ENCODE data around the gene CLCNKA. TPM values are rescaled to one million over a fixed set of nuclear protein-coding genes. Genes with fewer than 3 reads are reported as not detected.
A peak's percentile ranks its signal among the peaks of the same experiment; 100 is the strongest.

CLCNKA gene
- total RNA-seq, 1 donor from 2014 or later: 0.19 TPM

- no peak for DNase-seq (ENCODE audit: missing footprints)
- intact Hi-C loops (cut with DNase I): no loop called here
- no peak for ATAC-seq
Observed at GRCh38 chr1:16067933-16068332, 46.1 kb downstream of the CLCNKA start.

- ATAC-seq (peak; percentile 82), DNase-seq (ENCODE audit: missing footprints) (peak; percentile 82)
- intact Hi-C loops (cut with DNase I): no loop called here
Observed at GRCh38 chr1:16068356-16069270, 46.8 kb downstream of the CLCNKA start.

- DNase-seq (ENCODE audit: missing footprints) (no peak), ATAC-seq (no peak)
- intact Hi-C loops (cut with DNase I): no loop called here
Observed at GRCh38 chr1:16070640-16071355, 49.0 kb downstream of the CLCNKA start.

GRCh38 chr1:16071614-16072013 is 49.8 kb downstream of the CLCNKA start:
- DNase-seq (ENCODE audit: missing footprints) (no peak), ATAC-seq (no peak)
- intact Hi-C loops (cut with DNase I): no loop called here

- ATAC-seq (no peak), DNase-seq (ENCODE audit: missing footprints) (no peak)
- intact Hi-C loops (cut with DNase I): no loop called here
Observed at GRCh38 chr1:16072095-16072494, 50.3 kb downstream of the CLCNKA start.

GRCh38 chr1:16072616-16073484 is 51.0 kb downstream of the CLCNKA start:
- ATAC-seq (no peak), DNase-seq (ENCODE audit: missing footprints) (no peak)
- intact Hi-C loops (cut with DNase I): no loop called here

GRCh38 chr1:16073490-16074119 is 51.8 kb downstream of the CLCNKA start, which contains the start of gene FAM131C:
Gene FAM131C, minus strand, starts transcription at chr1:16073651. Its CDS starts 209 bp downstream, at chr1:16073442.
- DNase-seq (ENCODE audit: missing footprints): no peak
- no peak for ATAC-seq
- intact Hi-C loops (cut with DNase I): no loop called here

GRCh38 chr1:16074217-16074616 is 52.4 kb downstream of the CLCNKA start:
- ATAC-seq (no peak), DNase-seq (ENCODE audit: missing footprints) (no peak)
- intact Hi-C loops (cut with DNase I): no loop called here

GRCh38 chr1:16075337-16076030 is 53.6 kb downstream of the CLCNKA start:
- no peak for ATAC-seq

GRCh38 chr1:16076031-16076864 is 54.4 kb downstream of the CLCNKA start:
- intact Hi-C loops (cut with DNase I): loop anchor here (5.0 kb wide), 1 partner anchor 291 kb away; the partner anchor contains the start of gene SZRD1
- DNase-seq (ENCODE audit: missing footprints) (no peak), ATAC-seq (no peak)

More at GRCh38 chr1:16075337-16076030, 53.6 kb downstream of the CLCNKA start:
- intact Hi-C loops (cut with DNase I): loop anchor here (5.0 kb wide), 1 partner anchor 292 kb away; the partner anchor contains the start of gene SZRD1
- DNase-seq (ENCODE audit: missing footprints): no peak

GRCh38 chr1:16076865-16077238 is 55.0 kb downstream of the CLCNKA start:
- ATAC-seq (peak; percentile 41), DNase-seq (ENCODE audit: missing footprints) (no peak)
- intact Hi-C loops (cut with DNase I): loop anchor here (5.0 kb wide), 1 partner anchor 290 kb away; the partner anchor contains the start of gene SZRD1

GRCh38 chr1:16077406-16078245 is 55.8 kb downstream of the CLCNKA start:
- intact Hi-C loops (cut with DNase I): loop anchor here (2.0 to 5.0 kb wide), 2 partner anchors 167 to 290 kb away; partner anchors contain the start of gene SZRD1
- DNase-seq (ENCODE audit: missing footprints): peak; percentile 11

GRCh38 chr1:16078925-16079656 is 57.3 kb downstream of the CLCNKA start:
- intact Hi-C loops (cut with DNase I): loop anchor here (1.0 to 5.0 kb wide), 3 partner anchors 108 to 288 kb away; partner anchors contain the start of gene SZRD1
- DNase-seq (ENCODE audit: missing footprints): peak; percentile 65
- peak; percentile 71 for ATAC-seq

More at GRCh38 chr1:16077406-16078245, 55.8 kb downstream of the CLCNKA start:
- ATAC-seq: no peak

GRCh38 chr1:16080422-16081150 is 58.8 kb downstream of the CLCNKA start:
- ATAC-seq (no peak), DNase-seq (ENCODE audit: missing footprints) (no peak)
- intact Hi-C loops (cut with DNase I): no loop called here
